ENCODE data around the gene MIAT. TPM values are rescaled to one million over a fixed set of nuclear protein-coding genes. Genes with fewer than 3 reads are reported as not detected.

The MIAT gene
- total and polyA plus RNA-seq, 2 of the 13 experiments (the other 11 are each of a cell fraction or from before 2014, with no cell fraction given): 0.04 TPM; not detected in 1

DNA sequence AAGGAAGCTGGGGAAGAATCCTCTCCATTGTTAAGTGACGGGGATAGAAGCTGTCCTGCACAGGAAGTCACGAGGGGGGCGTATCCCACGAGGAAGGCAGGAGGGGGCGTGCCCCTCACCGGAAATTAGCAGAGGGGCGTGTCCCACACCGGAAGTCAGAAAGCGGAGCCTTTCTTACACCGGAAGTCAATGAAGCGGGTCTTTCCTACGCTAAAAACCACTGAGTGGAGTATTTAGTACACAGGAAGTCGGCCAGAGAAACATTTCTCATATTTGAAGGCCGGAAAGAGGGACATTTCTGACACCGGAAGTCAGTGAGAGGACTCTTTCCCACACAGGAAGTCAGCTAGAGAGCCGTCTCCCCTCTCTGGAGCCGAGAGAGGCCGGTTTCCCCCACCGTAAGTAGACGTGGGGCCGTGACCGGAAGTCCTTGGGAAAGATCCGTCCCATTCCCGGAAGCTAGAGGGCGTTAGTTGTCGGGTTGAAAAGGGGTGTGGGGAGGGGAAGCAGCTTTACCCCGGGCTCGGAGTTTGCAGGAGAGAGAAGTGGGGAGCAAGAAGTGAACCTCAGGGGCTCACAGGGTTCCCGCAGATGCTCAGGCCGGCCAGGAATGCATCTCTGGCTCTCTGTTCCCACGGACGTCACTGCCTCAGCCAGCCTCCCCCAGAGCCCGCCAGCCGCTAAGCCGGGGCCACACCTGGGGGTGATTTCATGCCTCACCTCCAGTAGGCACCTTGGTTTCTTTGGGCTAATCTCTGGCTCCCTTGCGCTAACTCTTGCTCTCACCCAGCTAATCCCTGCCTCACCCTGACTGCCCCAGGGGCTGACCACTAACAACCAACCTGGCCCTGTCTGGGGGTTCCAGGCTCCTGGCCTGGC, 15.4 kb downstream of the MIAT start (continued):
- TF ChIP-seq NPAS2 (CRISPR knock-in tag; IDR thresholded peaks at IDR 0.05; ENCODE audit: borderline replicate concordance) (no peak), ZNF431 (CRISPR knock-in tag; IDR thresholded peaks at IDR 0.05; ENCODE audit: borderline replicate concordance, low read depth) (no peak), REPIN1 (CRISPR knock-in tag; IDR thresholded peaks at IDR 0.05; ENCODE audit: borderline replicate concordance, low read depth) (0 out of 2 replicates have a peak, but pooled peaks have one; percentile 13), CTCF (CRISPR knock-in tag; IDR thresholded peaks at IDR 0.05) (peak; percentile 30; the same call in 1 of the 2 replicates), ZBTB34 (CRISPR knock-in tag; IDR thresholded peaks at IDR 0.05) (no peak), CBX1 (IDR thresholded peaks at IDR 0.05; ENCODE audit: low read depth) (peak; percentile 87), ZSCAN22 (CRISPR knock-in tag; IDR thresholded peaks at IDR 0.05) (no peak)
- TF ChIP-seq, protein P1, sequence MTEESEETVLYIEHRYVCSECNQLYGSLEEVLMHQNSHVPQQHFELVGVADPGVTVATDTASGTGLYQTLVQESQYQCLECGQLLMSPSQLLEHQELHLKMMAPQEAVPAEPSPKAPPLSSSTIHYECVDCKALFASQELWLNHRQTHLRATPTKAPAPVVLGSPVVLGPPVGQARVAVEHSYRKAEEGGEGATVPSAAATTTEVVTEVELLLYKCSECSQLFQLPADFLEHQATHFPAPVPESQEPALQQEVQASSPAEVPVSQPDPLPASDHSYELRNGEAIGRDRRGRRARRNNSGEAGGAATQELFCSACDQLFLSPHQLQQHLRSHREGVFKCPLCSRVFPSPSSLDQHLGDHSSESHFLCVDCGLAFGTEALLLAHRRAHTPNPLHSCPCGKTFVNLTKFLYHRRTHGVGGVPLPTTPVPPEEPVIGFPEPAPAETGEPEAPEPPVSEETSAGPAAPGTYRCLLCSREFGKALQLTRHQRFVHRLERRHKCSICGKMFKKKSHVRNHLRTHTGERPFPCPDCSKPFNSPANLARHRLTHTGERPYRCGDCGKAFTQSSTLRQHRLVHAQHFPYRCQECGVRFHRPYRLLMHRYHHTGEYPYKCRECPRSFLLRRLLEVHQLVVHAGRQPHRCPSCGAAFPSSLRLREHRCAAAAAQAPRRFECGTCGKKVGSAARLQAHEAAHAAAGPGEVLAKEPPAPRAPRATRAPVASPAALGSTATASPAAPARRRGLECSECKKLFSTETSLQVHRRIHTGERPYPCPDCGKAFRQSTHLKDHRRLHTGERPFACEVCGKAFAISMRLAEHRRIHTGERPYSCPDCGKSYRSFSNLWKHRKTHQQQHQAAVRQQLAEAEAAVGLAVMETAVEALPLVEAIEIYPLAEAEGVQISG (CRISPR knock-in tag; IDR thresholded peaks at IDR 0.05): peak; percentile 98
